IMR-90 (cell line): ENCODE results near the gene ATP5MK. TPM values are rescaled to one million over a fixed set of nuclear protein-coding genes. Genes with fewer than 3 reads are reported as not detected.

ENCODE experiments used
- ATAC-seq: fragments of 200-7000 bp; cut with Tn5 transposase; 2 replicates; pipeline ENCODE4 v1.9.1; 2020; ENCODE audit warnings: low read depth, mild to moderate bottlenecking, moderate library complexity
- BruUV-seq: library from RNA; stranded (reverse); fragments of 400-500 nt; replicated peaks from 2 replicates; lab custom pipeline; 2021; lab: Mats Ljungman, UMichigan
- CTCF ChIA-PET: fragments of 300-600 bp; formaldehyde crosslinking; extraction: SDS; loops from one replicate; lab custom pipeline; 2021; ENCODE audit warnings: antibody characterized with exemption; lab: Yijun Ruan, JAX
- POLR2A ChIA-PET: fragments of 300-600 bp; sonication (Branson Sonifier 250); formaldehyde crosslinking; loops from one replicate; lab custom pipeline; 2022; ENCODE audit warnings: antibody characterized with exemption; ENCODE audit not compliant: unreplicated experiment; lab: Charles Lee
- DNase-seq: peaks from one replicate; pipeline ENCODE4 v3.0.0; 2013
- H2AFZ ChIP-seq: replicated peaks from 2 replicates; pipeline ENCODE3; 2013; ENCODE audit warnings: low read length, mild to moderate bottlenecking; ENCODE audit not compliant: poor library complexity
- H2AK5ac ChIP-seq: 2 replicates; pipeline ENCODE4 v1.6.1; 2013; ENCODE audit warnings: low read depth, low read length, inconsistent platforms
- H2AK9ac ChIP-seq: replicated peaks from 2 replicates; pipeline ENCODE3; 2013; ENCODE audit warnings: mild to moderate bottlenecking, low read depth, low read length, moderate library complexity; ENCODE audit not compliant: poor library complexity
- H2BK120ac ChIP-seq: 2 replicates; pipeline ENCODE4 v1.6.1; 2013; ENCODE audit warnings: low read depth, low read length, inconsistent platforms
- H2BK15ac ChIP-seq: 3 replicates; pipeline ENCODE4 v1.6.1; 2013; ENCODE audit warnings: low read depth, low read length, inconsistent platforms
- H2BK20ac ChIP-seq: 2 replicates; pipeline ENCODE4 v1.6.1; 2013; ENCODE audit warnings: low read depth, mild to moderate bottlenecking, inconsistent platforms, low read length, moderate library complexity
- H2BK5ac ChIP-seq: 2 replicates; pipeline ENCODE4 v1.6.1; 2013; ENCODE audit warnings: mild to moderate bottlenecking, low read depth, low read length, inconsistent platforms; ENCODE audit not compliant: poor library complexity, severe bottlenecking
- H3K14ac ChIP-seq: replicated peaks from 2 replicates; pipeline ENCODE4 v1.6.1; 2013; ENCODE audit warnings: low read depth, low read length, inconsistent platforms
- H3K18ac ChIP-seq: 2 replicates; pipeline ENCODE4 v1.6.1; 2013; ENCODE audit warnings: low read depth, low read length, control low read depth
- H3K23ac ChIP-seq: 2 replicates; pipeline ENCODE4 v1.6.1; 2013; ENCODE audit warnings: low read depth, low read length, inconsistent platforms
- H3K27ac ChIP-seq: 2 replicates; pipeline ENCODE4 v1.5.1; 2013; ENCODE audit warnings: mild to moderate bottlenecking, control low read depth, low read length; ENCODE audit not compliant: insufficient read depth
- H3K27me3 ChIP-seq: 2 replicates; pipeline ENCODE4 v1.6.1; 2013; ENCODE audit warnings: low read length; ENCODE audit not compliant: control insufficient read depth, insufficient read depth
- H3K36me3 ChIP-seq: 2 replicates; pipeline ENCODE4 v1.6.1; 2013; ENCODE audit warnings: low read length, mixed read lengths; ENCODE audit not compliant: control insufficient read depth, insufficient read depth
- H3K4ac ChIP-seq: 2 replicates; pipeline ENCODE4 v1.6.1; 2013; ENCODE audit warnings: low read depth, low read length, inconsistent platforms
- H3K4me1 ChIP-seq: 2 replicates; pipeline ENCODE4 v1.6.1; 2013; ENCODE audit warnings: low read length, mixed read lengths; ENCODE audit not compliant: control insufficient read depth, insufficient read depth
- H3K4me2 ChIP-seq: 2 replicates; pipeline ENCODE4 v1.6.1; 2013; ENCODE audit warnings: low read depth, mild to moderate bottlenecking, control low read depth, low read length, moderate library complexity
- H3K4me3 ChIP-seq: 2 replicates; pipeline ENCODE4 v1.5.1; 2013; ENCODE audit warnings: low read depth, mild to moderate bottlenecking, control low read depth, low read length, moderate library complexity; ENCODE audit not compliant: insufficient read depth
- H3K56ac ChIP-seq: 2 replicates; pipeline ENCODE4 v1.6.1; 2013; ENCODE audit warnings: low read length, inconsistent platforms; ENCODE audit not compliant: insufficient read depth; ENCODE audit errors: extremely low read depth
- H3K79me1 ChIP-seq, 2 experiments: 2 replicates each; pipeline ENCODE4 v1.6.1; 2013; ENCODE audit warnings: low read length in 2 of 2, inconsistent platforms in 1 of 2, low read depth in 1 of 2
- H3K9ac ChIP-seq: 2 replicates; pipeline ENCODE4 v1.6.1; 2013; ENCODE audit warnings: low read depth, low read length, control low read depth
- H3K9me1 ChIP-seq: 2 replicates; pipeline ENCODE4 v1.6.1; 2013; ENCODE audit warnings: low read length, inconsistent platforms; ENCODE audit not compliant: insufficient read depth
- H3K9me3 ChIP-seq: 2 replicates; pipeline ENCODE4 v1.6.1; 2013; ENCODE audit warnings: low read length; ENCODE audit not compliant: control insufficient read depth, insufficient read depth
- H4K20me1 ChIP-seq: 2 replicates; pipeline ENCODE4 v1.6.1; 2013; ENCODE audit warnings: low read length, inconsistent platforms; ENCODE audit not compliant: insufficient read depth
- H4K5ac ChIP-seq: 2 replicates; pipeline ENCODE4 v1.6.1; 2013; ENCODE audit warnings: mild to moderate bottlenecking, low read depth, low read length, control low read depth
- H4K8ac ChIP-seq, 2 experiments: 2 replicates each; pipeline ENCODE4 v1.6.1; 2013; ENCODE audit warnings: low read depth in 2 of 2, low read length in 2 of 2, control low read depth in 1 of 2, inconsistent platforms in 1 of 2
- H4K91ac ChIP-seq: 2 replicates; pipeline ENCODE4 v1.6.1; 2013; ENCODE audit warnings: low read depth, low read length, inconsistent platforms; ENCODE audit not compliant: insufficient read depth
- BHLHE40 ChIP-seq: fragments of 150-350 bp; IDR thresholded peaks from 2 replicates; pipeline ENCODE4 v1.6.1; 2016; ENCODE audit warnings: mild to moderate bottlenecking, low read depth, low read length
- CEBPB ChIP-seq: IDR thresholded peaks from 2 replicates; pipeline ENCODE4 v1.6.1; 2012; ENCODE audit warnings: low read depth, low read length, improper control_type of control experiment
- CHD1 ChIP-seq: IDR thresholded peaks from 2 replicates; pipeline ENCODE4 v1.6.1; 2012; ENCODE audit warnings: low read depth, low read length, improper control_type of control experiment
- CTCF ChIP-seq: conservative IDR thresholded peaks from 2 replicates; pipeline ENCODE4 v1.5.1; 2012; ENCODE audit warnings: mild to moderate bottlenecking, low read depth, low read length, improper control_type of control experiment
- ELK1 ChIP-seq: fragments of 150-350 bp; IDR thresholded peaks from 2 replicates; pipeline ENCODE4 v1.6.1; 2016; ENCODE audit warnings: low read depth, mild to moderate bottlenecking, low read length, moderate library complexity, borderline replicate concordance
- FOS ChIP-seq: fragments of 150-350 bp; IDR thresholded peaks from 2 replicates; pipeline ENCODE4 v1.6.1; 2016; ENCODE audit warnings: low read depth, low read length
- MAFK ChIP-seq: IDR thresholded peaks from 2 replicates; pipeline ENCODE4 v1.6.1; 2012; ENCODE audit warnings: low read depth, low read length, improper control_type of control experiment
- MAZ ChIP-seq: IDR thresholded peaks from 2 replicates; pipeline ENCODE4 v1.6.1; 2012; ENCODE audit warnings: low read depth, mild to moderate bottlenecking, low read length, improper control_type of control experiment, moderate library complexity, borderline replicate concordance
- MXI1 ChIP-seq: IDR thresholded peaks from 2 replicates; pipeline ENCODE4 v1.6.1; 2012; ENCODE audit warnings: low read depth, mild to moderate bottlenecking, low read length, moderate library complexity, borderline replicate concordance
- NFE2L2 ChIP-seq: fragments of 150-350 bp; IDR thresholded peaks from 2 replicates; pipeline ENCODE4 v1.6.1; 2016; ENCODE audit warnings: low read depth, mild to moderate bottlenecking, low read length
- POLR2A ChIP-seq: IDR thresholded peaks from 2 replicates; pipeline ENCODE4 v1.6.1; 2012; ENCODE audit warnings: mild to moderate bottlenecking, low read depth, low read length
- RAD21 ChIP-seq: IDR thresholded peaks from 2 replicates; pipeline ENCODE4 v1.6.1; 2012; ENCODE audit warnings: low read length, improper control_type of control experiment
- RCOR1 ChIP-seq: IDR thresholded peaks from 2 replicates; pipeline ENCODE4 v1.6.1; 2012; ENCODE audit warnings: mild to moderate bottlenecking, low read length, improper control_type of control experiment; ENCODE audit not compliant: insufficient replicate concordance
- RFX5 ChIP-seq: IDR thresholded peaks from 2 replicates; pipeline ENCODE4 v1.8.0; 2012; ENCODE audit warnings: low read depth, mild to moderate bottlenecking, low read length, moderate library complexity
- SMC3 ChIP-seq: fragments of 150-350 bp; IDR thresholded peaks from 2 replicates; pipeline ENCODE4 v1.6.1; 2016; ENCODE audit warnings: low read depth, mild to moderate bottlenecking, antibody characterized with exemption, low read length, moderate library complexity
- USF2 ChIP-seq: fragments of 150-350 bp; IDR thresholded peaks from 2 replicates; pipeline ENCODE4 v1.6.1; 2017; ENCODE audit warnings: mild to moderate bottlenecking, antibody characterized with exemption, low read length, low read depth
- WGBS, 2 experiments: methylation state at CpG; one replicate each; pipeline versions ENCODE4 v1.1.5 to v1.1.7; 2013; ENCODE audit warnings: missing lambda C conversion rate in 2 of 2; ENCODE audit not compliant: insufficient read length in 1 of 2; ENCODE audit errors: extremely low coverage in 2 of 2; 5-methylcytosine and 5-hydroxymethylcytosine counted together
- dilution Hi-C: fragments of 300-500 bp; cut with HindIII; formaldehyde crosslinking; loops from one replicate; pipeline ENCODE4 v1.14.3; 2018; ENCODE audit warnings: low sequenced_read_pairs; ENCODE audit not compliant: unreplicated experiment
- in situ Hi-C: fragments of 300-500 bp; cut with MboI; formaldehyde crosslinking; loops from 3 replicates; pipeline ENCODE4 v1.14.3; 2019; ENCODE audit warnings: low sequenced_read_pairs, inconsistent platforms, mixed read lengths
- intact Hi-C: fragments of 100-400 bp; cut with micrococcal nuclease; formaldehyde crosslinking; loops from 2 replicates; pipeline ENCODE4 v1.10.0; 2022
- polyA plus RNA-seq, 3 experiments: library from polyadenylated mRNA; depleted of rRNA; stranded (reverse); fragments of >200 nt; gene quantifications; 2 replicates each; pipeline ENCODE4 v1.2.3, GENCODE V29; 2012; ENCODE audit warnings: low replicate concordance in 1 of 3
- total RNA-seq: library from RNA; depleted of rRNA; stranded (reverse); fragments of >200 nt; gene quantifications from 2 replicates; pipeline ENCODE4 v1.2.3, GENCODE V29; 2012

ATP5MK gene
- total and polyA plus RNA-seq, 2 of the 4 experiments (the other 2 are of a cell fraction) = 73.4 to 101 TPM

GRCh38 chr10:103355906-103356599, 40.2 kb downstream of the ATP5MK start:
- Histone ChIP-seq H2AK9ac (no peak overlapping the region), H3K4me2 (no peak overlapping the region), H3K27me3 (no peaks in the 10 kb centered on the region), H3K9ac (no peak overlapping the region), H3K36me3 (no peaks in the 10 kb centered on the region), H3K14ac (no peak overlapping the region), H3K4me1 (no peaks in the 10 kb centered on the region), H3K4ac (no peak overlapping the region), H2BK15ac (no peak overlapping the region), H4K8ac (no peak overlapping the region), H4K91ac (no peak overlapping the region), H2AFZ (no peak overlapping the region), H3K79me1 (no peaks in the 10 kb centered on the region), H2AK5ac (no peak overlapping the region), H3K27ac (no peak overlapping the region), H3K56ac (no peak overlapping the region), H2BK20ac (no peak overlapping the region), H4K5ac (no peak overlapping the region), H2BK120ac (no peak overlapping the region), H3K4me3 (no peak overlapping the region), H3K9me1 (no peaks in the 10 kb centered on the region), H3K18ac (no peak overlapping the region), H3K9me3 (no peaks in the 10 kb centered on the region), H2BK5ac (no peak overlapping the region), H4K20me1 (no peaks in the 10 kb centered on the region), H3K23ac (no peak overlapping the region)
- POLR2A ChIA-PET = no interaction called here
- DNase-seq = no peak
- intact Hi-C loops (no loop called here), dilution Hi-C loops (no loop called here), in situ Hi-C loops (no loop called here)
- no CpG with 5 or more reads among the region's 5 CpGs for WGBS, 2 experiments
- CTCF ChIA-PET = interaction anchor here (0.6 kb wide), 2 partner anchors 10 to 55 kb away, joined by 4 to 5 read pairs; no protein-coding TSS in a partner anchor
- no peak for ATAC-seq
- TF ChIP-seq MAZ (no peak), RFX5 (no peak), CEBPB (no peak), POLR2A (no peak), FOS (no peak), RCOR1 (no peak), USF2 (no peak), CTCF (no peak), MAFK (no peak), SMC3 (no peak), BHLHE40 (no peak), NFE2L2 (no peak), ELK1 (no peak), MXI1 (no peak), RAD21 (no peak), CHD1 (no peak)
- BruUV-seq = no TSS peak
